ENCODE data around the gene DTNA.
A peak's percentile ranks its signal among the peaks of the same experiment; 100 is the strongest.
"Not testable (repeated sequence)": the region's sequence is repeated elsewhere in the genome, so short reads cannot be mapped to it uniquely, and the experiment has no call there.

Gene DTNA

DNA sequence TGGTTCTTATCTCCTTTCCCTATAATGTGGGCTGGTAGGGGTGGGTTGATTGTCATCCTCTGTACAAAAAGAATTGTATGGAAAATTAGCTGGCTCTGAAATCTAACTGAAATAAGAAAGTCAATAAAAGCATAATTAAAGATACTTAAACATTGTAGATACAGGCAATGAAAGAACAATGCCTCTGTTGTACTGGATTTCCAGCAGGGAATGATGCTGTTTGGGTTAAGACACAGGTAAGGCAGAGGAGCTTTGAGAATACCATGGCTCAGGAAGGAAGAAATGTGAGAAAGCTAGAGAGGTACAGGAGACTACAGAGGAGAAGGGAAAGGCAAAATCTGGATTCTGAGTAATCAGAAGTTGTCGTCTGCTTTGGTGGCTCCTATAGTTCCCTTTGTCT, 10.1 kb downstream of the DTNA start:
- H3K27ac ChIP-seq (ENCODE audit: low read length): no peak overlapping the region
- no peak overlapping the region for H3K4me3 ChIP-seq (ENCODE audit: low read length in 2 of 2)
- no peaks in the 10 kb centered on the region for H3K27me3 ChIP-seq (ENCODE audit: control insufficient read depth in 1 of 2, insufficient read depth in 2 of 2, low read length in 2 of 2)
- no peak overlapping the region for H3K9ac ChIP-seq (ENCODE audit: low read length in 2 of 2)
- H3K9me3 ChIP-seq (ENCODE audit: control insufficient read depth in 2 of 2, low read length in 2 of 2): no peaks in the 10 kb centered on the region
- H3K36me3 ChIP-seq (ENCODE audit: control insufficient read depth in 2 of 2, insufficient read depth in 2 of 2, low read length in 2 of 2): no peaks in the 10 kb centered on the region
- no peaks in the 10 kb centered on the region for H3K4me1 ChIP-seq (ENCODE audit: control insufficient read depth, insufficient read depth, low read length)

DNA sequence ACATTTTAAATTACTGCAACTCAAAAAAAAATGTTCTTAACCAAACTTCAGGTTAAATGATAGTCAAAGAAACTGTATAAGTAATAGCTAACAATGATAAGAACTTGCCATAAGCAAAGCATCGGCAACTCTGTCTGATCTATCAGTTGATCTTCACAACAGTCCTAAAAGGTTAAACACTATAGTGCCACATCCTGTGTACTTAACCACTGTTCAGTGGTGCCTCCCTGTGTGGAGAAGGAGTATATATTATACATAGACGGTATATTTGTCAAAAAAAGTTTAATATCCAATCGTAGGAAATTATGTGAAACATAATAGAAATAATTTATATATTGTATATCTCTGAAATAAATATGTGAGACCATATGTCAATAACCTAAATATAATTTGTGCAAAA, 13.0 kb downstream of the DTNA start:
- H3K27me3 ChIP-seq (ENCODE audit: control insufficient read depth in 1 of 2, insufficient read depth in 2 of 2, low read length in 2 of 2): no peaks in the 10 kb centered on the region
- H3K4me1 ChIP-seq (ENCODE audit: control insufficient read depth, insufficient read depth, low read length): peaks cover 5% of the 10 kb centered on the region
- no peak overlapping the region for H3K27ac ChIP-seq (ENCODE audit: low read length)
- H3K9me3 ChIP-seq (ENCODE audit: control insufficient read depth in 2 of 2, low read length in 2 of 2): no peaks in the 10 kb centered on the region
- no peaks in the 10 kb centered on the region for H3K36me3 ChIP-seq (ENCODE audit: control insufficient read depth in 2 of 2, insufficient read depth in 2 of 2, low read length in 2 of 2)
- no peak overlapping the region for H3K9ac ChIP-seq (ENCODE audit: low read length in 2 of 2)
- H3K4me3 ChIP-seq (ENCODE audit: low read length in 2 of 2): no peak overlapping the region

DNA sequence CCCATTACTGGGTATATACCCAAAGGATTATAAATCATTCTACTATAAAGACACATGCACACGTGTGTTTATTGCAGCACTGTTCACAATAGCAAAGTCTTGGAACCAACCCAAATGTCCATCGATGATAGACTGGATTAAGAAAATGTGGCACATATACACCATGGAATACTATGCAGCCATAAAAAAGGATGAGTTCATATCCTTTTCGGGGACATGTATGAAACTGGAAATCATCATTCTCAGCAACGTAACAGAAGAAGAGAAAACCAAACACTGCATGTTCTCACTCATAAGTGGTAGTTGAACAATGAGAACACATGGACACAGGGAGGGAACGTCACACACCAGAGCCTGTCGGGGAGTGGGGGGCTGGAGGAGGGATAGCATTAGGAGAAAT, 15.6 kb downstream of the DTNA start:
- not testable (repeated sequence) for H3K4me3 ChIP-seq (ENCODE audit: low read length in 2 of 2); H3K36me3 ChIP-seq (ENCODE audit: control insufficient read depth in 2 of 2, insufficient read depth in 2 of 2, low read length in 2 of 2); H3K27me3 ChIP-seq (ENCODE audit: control insufficient read depth in 1 of 2, insufficient read depth in 2 of 2, low read length in 2 of 2); H3K9ac ChIP-seq (ENCODE audit: low read length in 2 of 2); H3K9me3 ChIP-seq (ENCODE audit: control insufficient read depth in 2 of 2, low read length in 2 of 2); H3K27ac ChIP-seq (ENCODE audit: low read length)
- H3K4me1 ChIP-seq (ENCODE audit: control insufficient read depth, insufficient read depth, low read length): peaks cover 12% of the 10 kb centered on the region

DNA sequence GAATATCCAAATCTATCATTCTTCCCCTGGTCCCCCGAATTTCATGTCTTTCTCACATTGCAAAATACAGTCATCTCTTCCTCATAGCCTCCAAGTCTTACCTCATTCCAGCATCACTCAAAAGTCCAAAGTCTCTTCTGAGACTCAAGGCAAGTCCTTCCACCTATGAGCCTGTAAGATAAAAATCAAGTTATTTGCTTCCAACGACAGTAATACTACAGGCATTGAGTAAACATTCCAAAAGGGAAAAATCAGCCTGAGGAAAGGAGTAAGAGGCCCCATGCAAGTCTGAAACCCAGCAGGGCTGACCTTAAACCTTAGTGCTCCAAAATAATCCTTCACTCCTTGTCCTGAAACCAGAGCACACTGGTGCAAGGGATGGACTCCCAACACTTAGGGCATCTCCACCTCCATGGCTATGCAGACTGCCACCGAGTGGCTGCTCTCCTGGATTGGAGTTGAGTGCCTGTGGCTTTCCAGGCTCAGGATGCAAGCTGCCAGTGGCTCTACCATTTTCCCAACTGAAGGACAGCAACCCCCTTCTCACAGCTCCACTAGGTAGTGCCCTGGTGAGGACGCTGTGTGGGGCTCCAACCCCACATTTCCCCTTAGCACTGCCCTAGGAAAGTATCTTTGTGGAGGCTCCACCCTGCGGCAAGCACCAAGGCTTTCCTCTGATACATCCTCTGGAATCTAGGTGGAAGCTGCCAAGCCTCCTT, 16.3 kb downstream of the DTNA start:
- no peaks in the 10 kb centered on the region for H3K9me3 ChIP-seq (ENCODE audit: control insufficient read depth in 2 of 2, low read length in 2 of 2)
- no peaks in the 10 kb centered on the region for H3K36me3 ChIP-seq (ENCODE audit: control insufficient read depth in 2 of 2, insufficient read depth in 2 of 2, low read length in 2 of 2)
- H3K4me1 ChIP-seq (ENCODE audit: control insufficient read depth, insufficient read depth, low read length): peaks cover 12% of the 10 kb centered on the region
- H3K4me3 ChIP-seq (ENCODE audit: low read length in 2 of 2): no peak overlapping the region
- no peak overlapping the region for H3K9ac ChIP-seq (ENCODE audit: low read length in 2 of 2)
- H3K27me3 ChIP-seq (ENCODE audit: control insufficient read depth in 1 of 2, insufficient read depth in 2 of 2, low read length in 2 of 2): no peaks in the 10 kb centered on the region
- H3K27ac ChIP-seq (ENCODE audit: low read length): no peak overlapping the region

DNA sequence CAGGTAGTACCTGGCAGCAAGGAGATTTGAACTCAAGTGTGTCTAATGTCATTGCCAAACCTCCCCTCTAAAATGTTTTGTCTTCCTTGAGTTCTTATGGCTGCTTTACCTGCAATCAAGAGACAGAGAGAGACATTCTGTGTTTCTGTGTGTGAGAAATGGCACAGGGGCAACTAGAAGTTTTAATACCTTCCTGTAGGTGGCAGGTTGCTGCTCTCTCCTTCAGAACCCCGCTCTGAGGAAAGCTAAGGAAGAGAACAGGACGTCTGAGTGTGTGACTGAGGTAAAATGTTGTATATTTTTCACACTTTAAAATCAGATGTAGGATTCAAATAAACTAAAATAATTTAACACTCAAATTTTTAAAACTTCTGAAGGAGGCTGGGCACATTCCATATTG, 19.2 kb downstream of the DTNA start:
- no peak overlapping the region for H3K4me3 ChIP-seq (ENCODE audit: low read length in 2 of 2)
- H3K9me3 ChIP-seq (ENCODE audit: control insufficient read depth in 2 of 2, low read length in 2 of 2): no peaks in the 10 kb centered on the region
- H3K9ac ChIP-seq (ENCODE audit: low read length in 2 of 2): no peak overlapping the region
- H3K36me3 ChIP-seq (ENCODE audit: control insufficient read depth in 2 of 2, insufficient read depth in 2 of 2, low read length in 2 of 2): no peaks in the 10 kb centered on the region
- H3K27ac ChIP-seq (ENCODE audit: low read length): no peak overlapping the region
- peaks cover 12% of the 10 kb centered on the region for H3K4me1 ChIP-seq (ENCODE audit: control insufficient read depth, insufficient read depth, low read length)
- no peaks in the 10 kb centered on the region for H3K27me3 ChIP-seq (ENCODE audit: control insufficient read depth in 1 of 2, insufficient read depth in 2 of 2, low read length in 2 of 2)

DNA sequence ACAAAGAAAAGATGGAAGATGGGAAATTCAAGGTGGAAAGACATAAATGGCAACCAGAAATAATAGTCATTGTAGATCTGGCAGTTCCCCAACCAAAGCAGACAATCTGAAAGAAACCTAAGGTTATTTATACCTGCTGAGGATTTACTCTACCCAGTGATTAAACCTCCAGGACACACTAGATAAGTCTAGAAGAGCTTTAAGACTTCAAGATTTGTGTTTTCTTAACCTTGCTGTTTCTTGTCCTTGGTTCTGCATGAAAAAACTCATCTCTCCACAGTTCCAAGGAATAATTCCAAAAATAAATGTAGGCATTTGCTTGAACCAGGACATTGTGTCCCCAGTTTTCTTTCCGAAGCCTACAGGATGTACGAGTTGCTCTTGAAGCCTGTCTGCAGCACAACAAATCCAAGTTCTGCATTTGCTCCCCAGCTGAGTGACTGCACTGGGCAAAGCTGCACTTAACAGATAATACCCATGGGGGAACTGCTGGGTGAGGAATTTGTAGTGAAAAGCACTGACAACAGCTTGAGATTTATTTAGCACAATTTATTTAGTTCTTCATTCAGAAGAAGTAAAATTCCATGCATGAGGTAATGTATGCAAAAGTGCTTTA, 19.8 kb downstream of the DTNA start:
- H3K4me3 ChIP-seq (ENCODE audit: low read length in 2 of 2): no peak overlapping the region
- no peaks in the 10 kb centered on the region for H3K9me3 ChIP-seq (ENCODE audit: control insufficient read depth in 2 of 2, low read length in 2 of 2)
- no peak overlapping the region for H3K9ac ChIP-seq (ENCODE audit: low read length in 2 of 2)
- no peaks in the 10 kb centered on the region for H3K36me3 ChIP-seq (ENCODE audit: control insufficient read depth in 2 of 2, insufficient read depth in 2 of 2, low read length in 2 of 2)
- no peaks in the 10 kb centered on the region for H3K27me3 ChIP-seq (ENCODE audit: control insufficient read depth in 1 of 2, insufficient read depth in 2 of 2, low read length in 2 of 2)
- H3K27ac ChIP-seq (ENCODE audit: low read length): peak overlapping the region; percentile 42
- peaks cover 12% of the 10 kb centered on the region for H3K4me1 ChIP-seq (ENCODE audit: control insufficient read depth, insufficient read depth, low read length)

DNA sequence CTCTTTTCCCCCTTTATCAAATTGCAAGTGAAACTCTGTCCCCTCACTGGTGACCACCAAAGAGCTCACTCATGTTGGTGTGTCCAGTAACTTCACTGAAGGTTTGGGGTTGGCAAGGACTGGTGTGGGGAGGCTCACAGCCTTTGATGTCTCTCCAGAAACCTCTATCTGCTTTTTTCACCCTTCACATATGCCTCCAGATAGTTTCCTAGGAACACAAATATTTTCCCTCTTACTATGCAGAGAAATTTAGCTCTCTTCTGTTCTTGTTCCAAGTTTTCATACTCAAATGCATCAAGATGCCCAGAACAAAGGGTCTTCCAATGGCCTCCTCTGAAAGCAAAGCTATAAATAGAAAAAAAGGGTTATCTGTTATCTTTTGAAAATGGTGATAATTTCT, 20.7 kb downstream of the DTNA start:
- no peaks in the 10 kb centered on the region for H3K9me3 ChIP-seq (ENCODE audit: control insufficient read depth in 2 of 2, low read length in 2 of 2)
- H3K4me1 ChIP-seq (ENCODE audit: control insufficient read depth, insufficient read depth, low read length): peaks cover 12% of the 10 kb centered on the region
- no peaks in the 10 kb centered on the region for H3K36me3 ChIP-seq (ENCODE audit: control insufficient read depth in 2 of 2, insufficient read depth in 2 of 2, low read length in 2 of 2)
- no peak overlapping the region for H3K4me3 ChIP-seq (ENCODE audit: low read length in 2 of 2)
- H3K27ac ChIP-seq (ENCODE audit: low read length): no peak overlapping the region
- H3K9ac ChIP-seq (ENCODE audit: low read length in 2 of 2): no peak overlapping the region
- H3K27me3 ChIP-seq (ENCODE audit: control insufficient read depth in 1 of 2, insufficient read depth in 2 of 2, low read length in 2 of 2): no peaks in the 10 kb centered on the region

DNA sequence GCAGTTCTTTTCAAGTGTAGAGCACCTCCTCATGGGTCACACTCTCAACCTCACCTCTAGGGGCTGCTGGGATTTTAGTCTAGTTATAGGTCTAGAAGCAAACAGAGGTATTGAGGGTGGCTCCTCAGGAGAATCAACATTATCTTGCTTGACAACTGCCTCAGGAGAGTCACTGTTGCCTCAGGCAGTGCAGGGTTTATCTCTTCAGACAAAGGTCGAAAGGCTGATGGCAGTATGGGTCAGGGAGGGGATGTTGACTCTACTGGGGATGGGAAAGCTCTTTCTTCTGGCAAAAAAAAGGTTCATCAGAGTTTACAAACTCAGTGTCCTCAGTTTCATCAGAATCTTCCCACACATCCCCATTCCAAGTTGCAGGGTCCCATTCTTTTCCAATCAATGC, 24.0 kb downstream of the DTNA start:
- no peak overlapping the region for H3K9ac ChIP-seq (ENCODE audit: low read length in 2 of 2)

DNA sequence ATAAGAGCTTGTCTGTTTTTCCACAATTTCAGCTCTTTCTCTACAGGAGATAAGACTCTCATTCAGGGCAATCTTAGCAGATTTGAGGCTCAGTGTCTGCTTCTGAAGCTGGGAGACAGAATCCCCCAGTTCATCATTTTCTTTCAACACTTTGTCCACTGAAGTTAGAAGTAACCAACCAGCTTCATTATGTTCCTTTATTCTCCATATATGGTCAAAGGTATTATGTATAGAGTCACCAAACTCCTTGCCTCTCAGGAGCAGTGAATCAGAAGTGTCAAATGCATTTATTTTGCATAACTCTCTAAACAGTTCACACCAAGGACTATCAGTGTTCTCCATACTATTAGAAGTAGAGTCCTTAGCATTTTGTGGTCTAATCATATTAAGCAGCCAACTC, 24.4 kb downstream of the DTNA start:
- H3K9ac ChIP-seq (ENCODE audit: low read length in 2 of 2); H3K27ac ChIP-seq (ENCODE audit: low read length); H3K4me3 ChIP-seq (ENCODE audit: low read length in 2 of 2); H3K27me3 ChIP-seq (ENCODE audit: control insufficient read depth in 1 of 2, insufficient read depth in 2 of 2, low read length in 2 of 2); H3K9me3 ChIP-seq (ENCODE audit: control insufficient read depth in 2 of 2, low read length in 2 of 2); H3K36me3 ChIP-seq (ENCODE audit: control insufficient read depth in 2 of 2, insufficient read depth in 2 of 2, low read length in 2 of 2): not testable (repeated sequence)
- H3K4me1 ChIP-seq (ENCODE audit: control insufficient read depth, insufficient read depth, low read length): peaks cover 19% of the 10 kb centered on the region

More for the DNA sequence above, 24.0 kb downstream of the DTNA start:
- Histone ChIP-seq H3K27me3 (ENCODE audit: control insufficient read depth in 1 of 2, insufficient read depth in 2 of 2, low read length in 2 of 2) (no peaks in the 10 kb centered on the region), H3K36me3 (ENCODE audit: control insufficient read depth in 2 of 2, insufficient read depth in 2 of 2, low read length in 2 of 2) (no peaks in the 10 kb centered on the region), H3K4me3 (ENCODE audit: low read length in 2 of 2) (no peak overlapping the region), H3K27ac (ENCODE audit: low read length) (no peak overlapping the region), H3K4me1 (ENCODE audit: control insufficient read depth, insufficient read depth, low read length) (peaks cover 19% of the 10 kb centered on the region), H3K9me3 (ENCODE audit: control insufficient read depth in 2 of 2, low read length in 2 of 2) (no peaks in the 10 kb centered on the region)

DNA sequence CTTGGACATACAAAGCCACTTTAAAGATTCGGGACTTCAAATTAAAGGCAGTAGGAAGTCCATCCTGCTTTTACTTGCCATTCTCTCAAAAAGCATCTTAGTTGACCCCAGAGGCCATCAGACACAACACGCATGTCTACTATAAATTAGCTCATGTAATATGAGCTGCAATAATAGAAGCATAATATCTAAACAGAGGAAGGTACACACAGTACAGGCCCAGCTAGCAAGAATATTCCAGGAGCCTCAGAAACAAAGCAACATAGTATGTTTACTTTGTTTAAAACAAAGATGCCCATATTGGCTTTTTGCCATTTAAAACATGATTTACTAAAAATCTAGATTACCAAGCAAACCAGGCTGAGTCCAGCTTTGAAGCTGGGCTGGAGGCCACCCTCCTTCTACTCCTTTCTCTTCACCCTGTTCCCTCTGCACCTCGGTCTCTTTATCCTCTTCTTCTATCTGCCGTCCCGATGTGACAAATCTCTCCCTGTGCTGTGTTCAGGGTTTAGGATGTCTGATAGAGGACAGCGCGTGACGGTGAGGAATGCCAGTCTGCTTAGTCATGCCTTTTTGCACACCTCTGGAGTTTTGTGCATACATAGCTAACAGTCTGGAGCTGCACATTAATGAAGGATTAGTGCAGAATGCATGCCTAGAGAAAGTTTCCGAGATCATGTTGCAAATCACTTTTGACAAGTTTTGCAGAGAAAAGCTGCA, 28.2 kb downstream of the DTNA start:
- Histone ChIP-seq H3K9ac (ENCODE audit: low read length in 2 of 2) (no peak overlapping the region), H3K36me3 (ENCODE audit: control insufficient read depth in 2 of 2, insufficient read depth in 2 of 2, low read length in 2 of 2) (no peaks in the 10 kb centered on the region), H3K4me1 (ENCODE audit: control insufficient read depth, insufficient read depth, low read length) (peaks cover 18% of the 10 kb centered on the region), H3K27ac (ENCODE audit: low read length) (peak overlapping the region; percentile 32), H3K4me3 (ENCODE audit: low read length in 2 of 2) (peak overlapping the region; percentile 24 to 48), H3K27me3 (ENCODE audit: control insufficient read depth in 1 of 2, insufficient read depth in 2 of 2, low read length in 2 of 2) (no peaks in the 10 kb centered on the region), H3K9me3 (ENCODE audit: control insufficient read depth in 2 of 2, low read length in 2 of 2) (no peaks in the 10 kb centered on the region)

DNA sequence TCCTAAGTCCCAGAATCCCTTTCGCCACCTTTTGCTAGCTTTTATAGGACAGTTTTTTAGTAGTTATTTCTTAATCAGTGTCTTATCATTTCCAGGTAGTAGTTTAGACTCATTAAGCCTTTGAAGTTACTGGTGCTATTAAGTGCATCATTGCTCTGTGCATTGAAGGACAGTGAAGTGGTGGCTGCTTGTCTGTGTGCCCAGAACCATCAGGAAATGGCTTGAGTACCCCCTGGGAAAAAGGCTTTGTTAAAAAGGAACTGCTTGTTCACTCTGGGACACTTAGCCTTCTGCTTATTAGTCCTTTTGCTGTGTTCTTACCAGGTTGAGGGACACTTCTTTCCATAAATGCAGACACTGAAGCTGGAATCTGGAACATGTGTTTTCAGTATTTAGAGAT, 30.0 kb downstream of the DTNA start:
- Histone ChIP-seq H3K36me3 (ENCODE audit: control insufficient read depth in 2 of 2, insufficient read depth in 2 of 2, low read length in 2 of 2) (no peaks in the 10 kb centered on the region), H3K9ac (ENCODE audit: low read length in 2 of 2) (no peak overlapping the region), H3K4me3 (ENCODE audit: low read length in 2 of 2) (no peak overlapping the region), H3K4me1 (ENCODE audit: control insufficient read depth, insufficient read depth, low read length) (peaks cover 18% of the 10 kb centered on the region), H3K27ac (ENCODE audit: low read length) (no peak overlapping the region), H3K9me3 (ENCODE audit: control insufficient read depth in 2 of 2, low read length in 2 of 2) (no peaks in the 10 kb centered on the region), H3K27me3 (ENCODE audit: control insufficient read depth in 1 of 2, insufficient read depth in 2 of 2, low read length in 2 of 2) (no peaks in the 10 kb centered on the region)
